NCI-H510A (cell line): ENCODE results near the gene CUX1.

Experiments
- DNase-seq: peaks from one replicate; lab custom pipeline; 2025; lab: John Stamatoyannopoulos, UW

CUX1 gene

DNA sequence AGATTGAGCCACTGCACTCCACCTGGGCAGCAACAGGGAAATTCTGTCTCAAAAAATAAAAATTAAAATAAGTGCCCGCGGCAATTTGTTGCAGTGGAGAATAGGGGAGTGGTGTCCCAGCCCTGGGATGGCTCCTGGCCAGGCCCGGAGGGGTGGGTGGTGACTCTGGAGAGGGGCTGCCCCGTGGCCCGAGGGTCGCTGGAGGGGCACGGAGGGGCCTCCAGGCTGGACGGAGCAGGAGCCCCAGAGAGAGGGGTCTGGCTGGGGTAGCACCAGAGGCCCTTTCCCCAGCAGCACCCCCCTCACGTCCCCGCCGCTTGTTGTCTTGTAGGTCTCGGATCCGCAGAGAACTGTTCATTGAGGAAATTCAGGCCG lies 430.6 kb downstream of the CUX1 start:
- no peak for DNase-seq

DNA sequence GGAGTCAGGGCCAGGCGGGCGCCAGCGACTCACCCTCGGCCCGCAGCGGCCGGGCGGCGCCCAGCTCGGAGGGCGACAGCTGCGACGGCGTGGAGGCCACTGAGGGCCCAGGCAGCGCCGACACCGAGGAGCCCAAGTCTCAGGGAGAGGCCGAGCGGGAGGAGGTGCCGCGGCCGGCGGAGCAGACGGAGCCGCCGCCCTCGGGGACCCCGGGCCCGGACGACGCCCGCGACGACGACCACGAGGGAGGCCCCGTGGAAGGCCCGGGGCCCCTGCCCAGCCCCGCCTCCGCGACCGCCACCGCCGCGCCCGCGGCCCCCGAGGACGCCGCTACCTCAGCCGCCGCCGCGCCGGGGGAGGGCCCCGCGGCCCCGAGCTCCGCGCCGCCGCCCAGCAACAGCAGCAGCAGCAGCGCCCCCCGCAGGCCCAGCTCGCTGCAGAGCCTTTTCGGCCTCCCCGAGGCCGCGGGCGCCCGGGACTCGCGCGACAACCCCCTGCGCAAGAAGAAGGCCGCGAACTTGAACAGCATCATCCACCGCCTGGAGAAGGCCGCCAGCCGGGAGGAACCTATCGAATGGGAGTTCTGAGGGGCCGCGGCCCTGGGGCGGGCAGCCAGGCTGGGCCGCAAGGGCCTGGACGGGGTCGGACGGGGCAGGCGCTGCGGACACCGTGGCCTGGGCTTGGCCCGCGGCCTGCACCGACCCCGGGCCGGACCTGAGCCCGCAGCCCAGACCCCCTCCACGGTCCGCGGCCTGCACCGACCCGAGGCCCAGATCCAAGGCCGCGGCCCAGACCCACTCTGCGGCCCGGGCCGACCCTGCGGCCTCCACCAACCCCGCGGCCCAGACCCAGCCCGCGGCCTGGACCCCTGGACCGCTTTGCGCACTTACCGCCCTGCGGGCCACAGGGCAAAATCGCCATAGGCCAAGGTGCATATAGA lies 431.3 kb downstream of the CUX1 start:
- DNase-seq = no peak

DNA sequence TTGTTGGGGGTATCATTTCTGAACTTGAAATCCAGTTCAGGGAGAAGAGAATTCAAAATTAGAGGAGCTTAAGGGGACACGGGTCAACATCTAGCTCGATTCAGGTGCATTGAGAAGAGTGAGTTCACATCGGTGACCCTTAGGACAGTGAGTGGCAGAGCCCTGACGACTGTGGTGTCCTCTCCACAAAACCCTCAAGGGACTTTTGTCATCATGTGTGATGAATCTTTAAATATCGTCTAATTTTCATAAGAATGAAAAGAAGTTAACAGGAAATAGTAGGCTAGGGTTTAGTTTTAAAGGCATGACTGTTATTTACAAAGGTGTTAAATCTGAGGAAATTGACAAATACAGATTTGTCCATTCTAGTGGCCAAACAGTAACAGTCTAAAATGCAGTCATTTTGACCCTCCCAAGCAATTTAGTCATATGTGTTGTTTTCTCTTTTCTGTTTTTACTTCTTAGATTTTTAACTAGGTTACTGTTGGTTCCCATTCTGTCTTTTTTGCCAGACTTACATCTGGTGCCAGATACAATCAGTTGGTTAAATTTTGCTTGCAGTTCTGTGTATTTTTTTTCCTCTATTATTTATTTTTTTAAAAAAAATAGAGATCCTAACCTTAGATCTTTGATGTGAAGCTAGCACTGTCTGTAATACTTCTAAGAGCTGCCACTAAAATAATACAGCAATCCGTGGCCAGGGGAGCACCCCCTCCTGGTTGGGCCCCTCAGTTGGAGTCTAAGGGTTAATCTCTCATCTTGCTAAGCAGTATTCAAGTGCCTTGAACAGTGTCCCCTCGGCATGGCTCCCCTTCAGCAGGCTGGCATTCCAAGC lies 434.3 kb downstream of the CUX1 start:
- DNase-seq = no peak

DNA sequence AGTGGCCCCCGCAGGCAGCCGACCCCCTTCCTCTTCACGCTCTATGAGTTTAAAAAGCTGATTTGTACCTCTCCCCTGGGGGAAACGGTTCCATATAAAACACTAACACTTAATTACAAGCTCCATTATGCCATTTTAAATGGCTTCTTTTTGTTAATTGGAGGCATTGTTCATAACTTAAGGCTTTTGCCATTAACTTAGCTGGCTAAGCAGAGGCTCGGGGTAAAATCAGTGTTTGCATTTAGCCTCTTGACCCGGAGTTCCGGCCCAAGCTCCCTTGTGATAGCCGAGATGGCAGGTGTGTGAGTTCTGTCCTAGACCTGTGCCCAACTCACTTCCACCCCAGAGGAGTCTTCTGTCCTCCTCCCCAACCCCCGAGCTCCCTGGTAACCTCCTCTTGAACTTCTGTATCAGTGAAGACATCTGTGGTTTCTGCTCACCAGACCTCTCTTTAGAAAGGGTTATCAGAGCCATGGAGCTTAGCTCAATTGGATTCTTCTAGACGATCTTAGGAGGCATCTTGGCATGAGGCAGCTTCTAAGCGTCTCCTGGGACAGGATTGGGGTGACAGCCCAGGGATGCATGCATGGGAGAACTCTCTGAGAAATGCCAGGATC lies 435.0 kb downstream of the CUX1 start:
- no peak for DNase-seq

DNA sequence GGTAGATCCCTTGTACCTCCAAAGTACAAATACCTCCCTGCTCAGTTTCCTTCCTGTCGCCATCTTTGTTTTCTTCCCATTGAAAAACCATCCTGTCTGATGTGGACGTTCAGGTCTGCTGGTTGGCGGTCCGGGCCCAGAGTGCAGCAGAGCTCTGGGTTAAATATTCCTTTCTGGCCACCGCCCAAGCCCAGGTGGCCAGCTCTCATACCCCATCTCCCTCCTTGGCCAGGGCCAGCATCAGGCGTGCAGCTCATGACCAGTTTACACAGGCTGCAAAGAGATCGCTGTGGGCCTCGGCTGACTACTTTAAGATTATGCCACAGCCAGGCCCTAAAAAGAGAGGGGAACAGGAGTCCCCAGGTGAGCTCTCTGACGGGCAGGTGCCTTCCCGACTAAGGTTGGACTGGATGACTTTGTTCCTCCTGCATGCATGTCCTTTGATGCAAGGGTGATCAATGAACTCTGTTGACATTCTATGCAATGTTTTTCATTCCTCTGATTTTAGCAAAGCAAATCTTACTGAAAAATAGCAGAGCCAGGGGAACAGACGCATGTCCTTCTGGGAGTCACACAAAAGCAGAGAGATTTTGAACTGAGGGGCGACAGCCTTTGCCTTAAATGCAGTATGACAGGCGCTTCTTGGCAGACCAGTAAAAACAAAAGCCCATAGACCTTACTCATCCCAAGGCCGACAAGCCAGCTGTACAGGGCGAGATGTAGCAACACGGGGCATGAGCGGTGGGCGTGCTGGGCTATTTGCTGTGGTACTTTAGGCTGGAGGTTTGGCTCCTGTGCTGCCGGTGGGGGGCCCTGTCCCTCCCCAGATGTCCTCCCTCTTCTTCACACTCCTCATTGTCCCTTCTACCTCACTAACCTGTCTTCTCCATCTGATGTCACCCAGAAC lies 435.9 kb downstream of the CUX1 start:
- DNase-seq = no peak

DNA sequence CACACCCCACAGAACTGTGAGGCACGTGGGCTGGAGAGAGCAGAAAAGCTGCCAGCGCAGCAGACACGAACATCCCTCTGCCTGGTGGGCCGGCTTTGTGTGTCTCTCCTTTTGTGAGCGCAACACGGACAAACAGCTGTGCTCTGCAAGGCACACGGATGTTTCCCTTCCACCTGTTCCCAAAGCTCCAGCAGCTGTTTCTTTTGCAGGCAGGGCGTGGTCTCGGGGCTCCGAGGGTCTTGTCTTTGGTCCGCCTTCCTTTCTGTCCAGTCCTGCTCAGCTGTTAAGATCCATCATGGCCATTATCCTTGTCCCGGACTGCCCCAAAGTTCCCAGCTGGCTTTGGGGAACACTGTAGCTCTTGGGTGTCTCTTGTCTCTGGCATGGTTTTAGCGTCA lies 436.5 kb downstream of the CUX1 start:
- no peak for DNase-seq

DNA sequence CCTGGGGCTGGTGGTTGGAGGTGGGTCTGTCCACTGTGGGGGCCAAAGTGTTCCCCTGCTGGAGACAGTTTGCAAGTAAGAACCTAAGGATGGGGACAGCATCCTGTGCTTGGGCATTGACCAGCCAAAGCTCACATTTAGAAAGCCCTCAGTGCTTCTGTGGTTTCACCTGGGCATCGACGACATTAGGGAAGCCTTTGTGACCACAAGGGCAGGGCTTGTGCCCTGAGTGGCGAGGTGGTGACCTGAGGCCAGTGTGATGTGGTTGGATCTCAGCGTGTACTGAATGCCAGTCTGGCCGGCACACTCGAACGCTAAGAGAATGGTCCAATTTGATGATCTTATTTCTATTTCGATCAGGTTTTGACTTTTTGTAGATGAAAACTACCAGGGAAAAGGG lies 437.1 kb downstream of the CUX1 start:
- DNase-seq = no peak

DNA sequence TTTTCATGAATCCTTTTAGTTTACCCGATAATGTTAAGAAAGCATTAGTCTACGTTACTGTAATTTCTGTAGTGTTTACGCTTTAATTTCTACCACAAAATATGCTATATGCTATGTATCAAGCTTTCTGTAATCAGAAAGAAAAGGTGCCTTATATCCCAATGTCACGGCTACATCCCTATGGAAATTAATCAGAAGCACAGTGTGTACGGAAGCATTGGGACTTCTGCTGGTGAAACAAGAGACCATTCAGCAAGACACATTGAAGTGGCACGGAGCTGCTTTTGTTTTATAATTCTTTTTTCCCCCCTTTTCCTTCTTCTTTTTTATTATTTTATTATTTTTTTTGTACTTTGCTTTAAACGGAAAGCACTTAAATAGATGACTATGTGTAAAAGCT lies 438.1 kb downstream of the CUX1 start:
- DNase-seq = no peak

DNA sequence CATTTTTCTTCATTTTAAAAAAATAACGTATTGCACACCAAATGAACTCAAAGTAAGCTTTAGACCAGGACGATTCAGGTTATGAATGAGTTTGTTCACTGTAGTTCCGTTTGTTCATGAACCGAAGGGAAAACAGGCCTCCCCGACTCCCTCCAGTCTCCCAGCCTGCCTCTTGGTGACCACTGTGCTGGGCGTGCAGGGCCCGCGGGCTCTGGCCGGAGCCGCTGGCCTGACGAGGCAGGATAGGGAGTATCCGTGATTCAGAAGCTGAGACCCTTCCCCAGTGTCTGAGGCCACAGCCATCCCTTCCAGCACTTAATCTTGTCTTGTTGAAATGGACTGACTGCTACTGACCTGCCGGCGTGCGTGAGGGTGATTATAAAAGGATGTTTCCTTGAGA lies 438.5 kb downstream of the CUX1 start:
- no peak for DNase-seq

DNA sequence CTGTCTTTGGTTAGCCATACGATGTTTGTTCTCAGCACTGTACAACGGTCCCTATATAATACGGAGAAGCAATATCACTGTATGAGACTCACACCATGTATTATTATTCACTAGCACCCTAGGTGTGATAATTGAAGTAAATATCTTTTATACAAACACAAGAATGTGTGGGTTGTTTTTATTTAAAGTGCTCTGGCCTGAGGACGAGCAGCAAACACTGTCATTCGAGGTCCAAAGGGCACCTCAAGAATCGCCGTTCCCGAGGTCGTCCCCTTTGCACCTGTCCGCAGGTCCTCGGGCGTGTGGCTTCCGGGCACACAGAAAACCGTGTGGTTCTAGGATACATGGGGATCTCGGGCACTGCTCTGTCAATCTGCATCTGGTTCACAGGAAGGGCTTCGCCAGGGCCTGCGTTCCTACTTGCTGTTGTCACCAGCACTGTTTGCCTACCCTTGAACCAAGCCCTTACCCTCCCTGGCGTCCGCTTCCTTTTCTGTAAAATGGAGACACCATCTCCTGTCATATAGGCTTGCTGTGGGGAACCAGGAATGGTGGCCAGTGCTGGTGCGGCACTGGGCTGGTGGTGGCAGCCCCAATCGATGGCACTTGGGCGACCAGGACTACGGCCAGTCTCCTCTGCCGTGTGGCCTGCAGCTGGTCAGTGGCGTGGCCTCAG lies 440.8 kb downstream of the CUX1 start:
- DNase-seq = no peak

DNA sequence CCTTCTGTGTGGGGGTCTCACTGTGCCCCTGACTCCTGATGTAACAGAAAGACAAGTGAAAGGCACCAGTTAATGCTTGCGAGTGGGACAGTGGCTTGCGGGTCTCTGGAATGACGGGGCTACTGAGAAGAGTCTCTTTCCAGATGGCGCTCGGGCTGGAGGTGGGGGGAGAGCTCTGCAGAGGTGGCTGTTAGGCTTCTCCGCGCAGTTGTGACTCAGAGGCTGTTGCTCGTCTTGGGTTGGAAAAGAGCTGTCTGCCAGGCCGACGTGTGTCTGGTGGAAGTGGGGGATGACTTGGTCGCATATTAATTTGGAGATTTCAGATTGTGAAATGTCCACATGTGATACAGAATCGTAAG lies 441.3 kb downstream of the CUX1 start:
- no peak for DNase-seq

DNA sequence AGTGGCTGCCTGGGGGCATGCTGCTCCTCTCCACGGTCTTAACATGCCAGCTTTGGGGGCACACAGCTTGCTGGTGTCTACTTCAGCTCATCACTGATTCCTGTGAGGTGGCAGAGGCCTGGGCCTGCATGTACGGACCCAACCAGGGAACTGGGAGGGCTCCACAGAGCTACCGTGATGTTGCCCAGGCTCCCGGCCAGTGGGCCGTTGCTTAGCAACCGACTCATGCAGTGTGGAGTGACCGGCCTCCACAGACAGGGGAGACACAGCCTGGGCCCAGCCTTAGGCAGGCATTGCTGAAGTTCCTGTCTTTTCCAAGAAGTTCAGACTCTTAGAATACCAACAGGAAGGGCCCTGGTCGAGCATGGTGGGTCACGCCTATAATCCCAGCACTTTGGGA lies 443.4 kb downstream of the CUX1 start:
- no peak for DNase-seq

DNA sequence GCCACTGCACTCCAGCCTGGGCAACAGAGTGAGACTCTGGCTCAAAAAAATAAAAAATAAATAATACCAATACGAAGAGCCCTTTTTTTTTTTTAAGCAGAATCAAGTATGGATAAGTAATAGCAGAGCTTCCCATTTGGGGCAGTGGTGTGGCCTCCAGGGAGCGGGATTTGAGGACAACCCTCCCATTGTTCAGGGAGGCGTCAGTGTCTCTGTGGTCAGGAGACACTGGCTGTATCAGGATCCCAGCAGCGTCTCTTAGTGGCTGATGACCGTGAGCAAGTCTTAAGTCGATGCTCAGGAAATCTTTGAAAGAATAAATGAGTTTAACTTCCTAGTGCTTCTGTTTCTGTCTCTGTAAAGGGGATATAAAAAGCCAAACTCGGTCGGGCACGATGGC lies 444.0 kb downstream of the CUX1 start:
- no peak for DNase-seq

DNA sequence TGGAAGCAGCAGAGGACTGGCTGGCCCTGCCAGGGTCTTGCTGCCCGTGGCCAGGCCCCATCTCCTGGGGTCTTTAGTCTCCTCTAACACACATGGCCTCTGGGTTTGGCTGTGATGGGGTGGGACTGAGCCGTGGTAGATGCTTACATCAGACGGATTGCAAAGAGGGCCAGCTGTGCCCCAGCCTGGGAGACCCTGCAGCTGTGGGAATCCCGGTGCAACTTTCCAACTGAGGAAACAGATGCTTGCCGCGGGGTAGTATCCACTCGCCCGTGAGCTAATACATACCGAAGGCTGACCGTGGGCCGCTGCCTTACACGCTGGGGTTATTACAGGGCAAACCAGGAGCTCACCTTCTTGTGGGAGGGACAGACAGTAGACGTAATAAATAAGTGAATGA lies 445.1 kb downstream of the CUX1 start:
- DNase-seq = no peak

DNA sequence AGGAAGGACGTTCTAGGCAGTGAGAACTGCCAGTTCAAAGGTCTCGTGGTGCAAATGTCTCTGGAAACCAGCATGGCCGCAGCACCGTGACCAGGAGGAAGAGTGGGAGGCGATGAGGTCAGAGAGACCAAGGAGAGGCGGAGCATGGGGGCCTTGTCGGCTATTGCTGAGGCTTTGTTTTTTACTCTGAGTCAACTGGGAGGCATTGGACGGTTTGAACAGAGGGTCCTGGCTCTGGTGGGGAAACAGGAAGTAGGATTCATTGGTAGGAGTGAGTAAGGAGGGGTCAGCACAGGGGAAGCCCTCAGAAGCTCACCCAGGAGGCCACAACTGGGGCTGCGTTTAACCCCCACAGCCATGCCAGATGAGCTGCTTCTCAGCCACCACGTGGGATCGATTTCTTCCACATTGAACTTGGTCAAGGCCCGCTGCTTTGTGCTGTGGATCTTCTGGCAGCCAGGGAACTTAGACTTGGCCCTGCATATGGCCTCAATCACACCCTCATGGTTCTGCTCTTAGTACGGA lies 447.0 kb downstream of the CUX1 start:
- DNase-seq = no peak

DNA sequence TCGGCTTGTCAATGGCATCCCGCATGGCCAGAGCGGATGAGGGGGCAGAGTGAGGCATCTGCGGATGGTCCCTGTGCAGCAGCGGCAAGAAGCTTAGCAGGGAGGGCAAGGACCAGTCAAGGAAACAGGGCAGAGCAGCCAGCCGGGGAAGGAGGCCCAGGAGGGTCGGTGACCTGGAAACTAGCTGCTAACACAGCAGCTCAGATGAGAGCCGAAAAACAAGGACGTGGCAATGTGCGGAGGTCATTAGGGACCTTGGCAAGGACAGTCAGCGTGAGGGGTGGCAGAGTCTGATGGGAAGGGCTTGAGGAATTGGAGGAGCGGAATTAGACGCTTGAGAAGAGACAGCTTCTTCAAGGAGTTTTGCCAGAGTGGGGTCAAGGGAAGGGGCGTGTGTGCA lies 449.1 kb downstream of the CUX1 start:
- DNase-seq = no peak

DNA sequence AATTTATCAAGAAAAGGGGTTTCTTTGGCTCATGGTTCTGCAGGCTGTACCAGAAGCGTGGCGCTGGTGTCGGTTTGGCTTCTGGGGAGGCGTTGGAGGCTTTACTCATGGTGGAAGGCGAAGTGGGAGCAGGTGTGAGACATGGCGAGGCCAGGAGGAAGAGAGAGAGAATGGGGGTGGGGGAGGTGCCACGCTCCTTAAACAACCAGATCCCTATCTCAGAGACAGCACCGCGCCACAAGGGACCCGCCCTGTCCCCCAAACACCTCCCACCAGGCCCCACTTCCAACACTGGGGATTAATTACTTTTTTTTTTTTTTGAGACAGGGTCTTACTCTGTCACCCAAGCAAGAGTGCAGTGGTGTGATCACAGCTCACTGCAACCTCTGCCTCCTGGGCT lies 451.2 kb downstream of the CUX1 start:
- DNase-seq = no peak

DNA sequence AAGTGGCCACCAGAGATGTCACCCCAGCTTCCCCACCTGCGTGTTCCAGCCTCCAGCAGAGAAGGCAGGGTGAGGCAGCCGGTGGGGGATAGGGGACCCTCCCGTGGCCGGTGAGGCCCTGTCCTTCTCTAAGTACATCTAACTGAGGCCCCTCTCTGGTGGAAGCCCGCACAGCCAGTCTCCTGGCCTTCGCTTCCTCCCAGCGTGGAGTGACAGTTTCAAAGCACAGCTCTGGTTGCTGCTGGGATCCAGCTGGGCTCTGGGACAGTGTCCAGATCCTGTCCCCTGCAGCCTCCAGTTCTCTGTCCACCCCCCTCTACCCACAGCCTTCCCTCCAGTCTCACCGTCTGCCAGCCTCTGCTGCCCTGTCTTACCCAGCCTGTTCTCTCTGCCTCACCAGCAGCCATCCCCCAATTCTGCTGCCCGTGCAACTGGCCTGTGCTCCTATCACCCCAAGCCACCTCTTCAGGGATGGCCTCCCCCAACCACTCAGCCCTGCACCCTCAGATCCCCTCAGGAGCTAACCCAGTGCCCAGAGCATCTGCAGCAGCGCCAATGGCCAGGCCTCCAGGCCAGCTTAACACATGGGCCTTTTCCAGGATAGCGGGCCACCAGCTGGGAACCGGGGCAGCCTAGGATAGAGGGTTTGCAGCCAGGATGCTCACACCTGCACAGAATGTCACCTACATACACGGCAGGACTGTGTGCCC lies 452.9 kb downstream of the CUX1 start:
- no peak for DNase-seq

DNA sequence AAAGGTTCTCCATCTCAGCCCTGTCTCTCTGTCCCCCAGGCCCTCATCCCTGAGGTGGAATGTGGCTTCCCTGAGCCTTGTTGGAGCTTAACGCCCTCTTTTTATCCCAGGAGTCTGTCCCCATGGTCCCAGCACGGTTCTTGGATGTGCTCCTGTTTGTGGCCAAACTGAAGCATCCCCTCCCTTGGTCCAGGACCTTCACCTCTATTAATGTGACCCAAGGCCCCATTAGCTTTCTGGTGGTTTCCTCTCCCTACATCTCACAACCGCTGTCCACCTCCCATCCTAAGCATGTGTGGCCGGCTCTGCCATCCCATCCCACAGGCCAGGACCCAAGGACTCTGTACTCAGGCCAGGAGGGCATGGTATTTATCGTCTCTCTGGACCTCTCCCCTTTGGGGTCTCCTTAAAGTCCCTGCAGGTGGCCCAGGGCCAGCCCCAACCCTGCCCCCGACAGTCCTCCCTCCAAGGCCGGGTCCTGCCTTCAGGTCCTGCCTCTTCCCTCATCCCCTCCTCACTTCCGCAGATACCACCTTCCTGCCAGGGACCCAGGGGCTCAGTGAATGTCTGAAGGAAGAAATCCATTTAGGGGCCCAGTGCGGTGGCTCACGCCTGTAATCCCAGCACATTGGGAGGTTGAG lies 453.9 kb downstream of the CUX1 start:
- DNase-seq = no peak
